ENCODE measurements around the gene PRSS53.

DNA sequence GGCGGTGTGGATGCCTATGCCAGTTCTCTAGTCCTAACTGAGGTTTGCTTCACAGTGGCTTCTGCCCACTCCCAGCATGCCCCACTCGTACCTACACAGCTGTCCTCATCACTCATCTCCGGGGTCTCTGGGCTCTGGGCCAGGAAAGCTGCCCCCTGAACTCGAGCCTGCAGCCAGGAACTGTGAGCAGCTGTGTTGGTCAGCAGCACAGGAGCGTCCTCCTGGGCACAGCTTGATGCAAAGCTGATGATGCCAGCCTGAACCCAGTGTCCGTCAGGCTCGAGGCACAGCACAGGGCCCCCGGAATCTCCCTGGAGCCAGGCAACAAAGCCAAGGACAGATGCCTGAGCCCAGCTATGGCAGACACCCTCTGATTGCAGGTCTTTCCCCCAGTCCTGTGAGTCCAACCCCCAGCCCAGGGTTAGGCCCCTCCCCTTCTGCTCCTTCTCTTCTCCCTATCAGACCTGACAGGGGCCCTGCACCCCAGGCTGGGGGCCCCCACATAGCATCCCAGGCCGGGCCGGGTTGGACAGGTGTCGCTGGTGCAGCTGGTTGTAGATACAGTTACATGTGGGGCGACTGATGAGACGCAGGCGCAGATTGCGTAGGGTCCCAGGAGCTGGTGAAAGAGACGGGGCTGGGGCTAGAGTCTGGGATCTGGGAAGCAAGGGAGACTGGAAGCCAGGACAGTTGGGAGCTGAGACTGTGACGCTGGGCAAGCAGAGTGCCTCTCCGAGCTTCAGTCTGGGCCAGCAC, 2.7 kb downstream of the PRSS53 start:
- TF ChIP-seq, protein P1, sequence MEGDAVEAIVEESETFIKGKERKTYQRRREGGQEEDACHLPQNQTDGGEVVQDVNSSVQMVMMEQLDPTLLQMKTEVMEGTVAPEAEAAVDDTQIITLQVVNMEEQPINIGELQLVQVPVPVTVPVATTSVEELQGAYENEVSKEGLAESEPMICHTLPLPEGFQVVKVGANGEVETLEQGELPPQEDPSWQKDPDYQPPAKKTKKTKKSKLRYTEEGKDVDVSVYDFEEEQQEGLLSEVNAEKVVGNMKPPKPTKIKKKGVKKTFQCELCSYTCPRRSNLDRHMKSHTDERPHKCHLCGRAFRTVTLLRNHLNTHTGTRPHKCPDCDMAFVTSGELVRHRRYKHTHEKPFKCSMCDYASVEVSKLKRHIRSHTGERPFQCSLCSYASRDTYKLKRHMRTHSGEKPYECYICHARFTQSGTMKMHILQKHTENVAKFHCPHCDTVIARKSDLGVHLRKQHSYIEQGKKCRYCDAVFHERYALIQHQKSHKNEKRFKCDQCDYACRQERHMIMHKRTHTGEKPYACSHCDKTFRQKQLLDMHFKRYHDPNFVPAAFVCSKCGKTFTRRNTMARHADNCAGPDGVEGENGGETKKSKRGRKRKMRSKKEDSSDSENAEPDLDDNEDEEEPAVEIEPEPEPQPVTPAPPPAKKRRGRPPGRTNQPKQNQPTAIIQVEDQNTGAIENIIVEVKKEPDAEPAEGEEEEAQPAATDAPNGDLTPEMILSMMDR (IDR thresholded peaks at IDR 0.05): no peak
- TF ChIP-seq POLR2A (IDR thresholded peaks at IDR 0.05) (no peak), EP300 (IDR thresholded peaks at IDR 0.05) (no peak)
